Activated B cell treated with CpG ODN at 0.5 μM for 24 hours (primary cell): Measurements from ENCODE around the gene GSK3B. TPM values are rescaled to one million over a fixed set of nuclear protein-coding genes. Genes with fewer than 3 reads are reported as not detected.

ENCODE experiments used
- ATAC-seq: fragments of 200-7000 bp; cut with Tn5 transposase; one replicate; pipeline ENCODE4 v1.10.0; 2021; ENCODE audit warnings: low read depth, mild to moderate bottlenecking, moderate library complexity
- CTCF ChIA-PET: fragments of 350-600 bp; sonication (Branson Sonifier 250); formaldehyde crosslinking; loops from one replicate; lab custom pipeline; 2021; ENCODE audit warnings: antibody characterized with exemption; lab: Charles Lee
- POLR2A ChIA-PET: fragments of 350-600 bp; sonication (Branson Sonifier 250); formaldehyde crosslinking; loops from one replicate; lab custom pipeline; 2021; ENCODE audit warnings: antibody characterized with exemption; lab: Charles Lee
- DNase-seq: peaks from one replicate; pipeline ENCODE4 v3.0.0; 2022
- H3K27ac Mint-ChIP-seq: one replicate; pipeline ENCODE4 v1.8.0; 2020; ENCODE audit warnings: mixed read lengths
- H3K27me3 Mint-ChIP-seq: one replicate; pipeline ENCODE4 v1.8.0; 2021; ENCODE audit warnings: mixed read lengths
- H3K36me3 Mint-ChIP-seq: one replicate; pipeline ENCODE4 v1.8.0; 2021; ENCODE audit warnings: low read depth, mixed read lengths
- H3K4me1 Mint-ChIP-seq: one replicate; pipeline ENCODE4 v1.8.0; 2021; ENCODE audit warnings: mixed read lengths
- H3K4me3 Mint-ChIP-seq: one replicate; pipeline ENCODE4 v1.8.0; 2020; ENCODE audit warnings: mild to moderate bottlenecking, mixed read lengths
- H3K9me3 Mint-ChIP-seq: one replicate; pipeline ENCODE4 v1.8.0; 2020; ENCODE audit warnings: mixed read lengths
- intact Hi-C: fragments of 100-400 bp; cut with micrococcal nuclease; formaldehyde crosslinking; loops from one replicate; pipeline ENCODE4 v1.15.1; 2024
- total RNA-seq: library from RNA; stranded (reverse); gene quantifications from 2 replicates; pipeline ENCODE4 v1.2.3, GENCODE V29; 2022
- TF ChIP-seq, protein P1 (sequence below): fragments of 200-600 bp; IDR thresholded peaks from one replicate; pipeline ENCODE4 v1.8.0; 2022; ENCODE audit warnings: antibody characterized with exemption, mild to moderate bottlenecking

GSK3B gene
- total RNA-seq, 1 donor from 2014 or later, result 35.4 TPM

DNA sequence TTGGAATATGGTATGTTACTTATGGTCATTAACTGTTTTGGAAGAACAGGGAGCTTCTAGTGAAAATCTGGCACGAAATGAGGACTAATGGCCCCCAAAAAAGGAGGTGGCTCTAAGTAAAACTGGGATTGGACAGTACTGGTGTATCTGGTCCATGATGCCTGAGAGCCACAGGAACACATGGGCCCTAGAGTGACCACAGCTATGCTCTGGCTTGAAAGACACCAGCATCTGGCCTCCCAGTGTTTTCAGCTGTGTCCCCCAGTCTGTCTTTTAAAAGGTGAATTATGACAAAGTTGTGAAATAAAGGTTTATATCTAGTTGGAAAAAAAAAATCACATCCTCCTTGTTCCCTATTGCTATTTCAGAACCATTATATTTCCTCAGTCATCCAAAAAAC is 64.5 kb downstream of the GSK3B start:
- intact Hi-C loops, result no loop called here
- no peak for ATAC-seq
- H3K27me3 Mint-ChIP-seq, result no peaks in the 10 kb centered on the region
- peaks cover 49% of the 10 kb centered on the region for H3K4me1 Mint-ChIP-seq
- no peak for DNase-seq
- no peak overlapping the region for H3K27ac Mint-ChIP-seq
- ChIA-PET POLR2A (no interaction called here), CTCF (no interaction called here)
- peaks cover 14% of the 10 kb centered on the region for H3K9me3 Mint-ChIP-seq
- TF ChIP-seq, protein P1, sequence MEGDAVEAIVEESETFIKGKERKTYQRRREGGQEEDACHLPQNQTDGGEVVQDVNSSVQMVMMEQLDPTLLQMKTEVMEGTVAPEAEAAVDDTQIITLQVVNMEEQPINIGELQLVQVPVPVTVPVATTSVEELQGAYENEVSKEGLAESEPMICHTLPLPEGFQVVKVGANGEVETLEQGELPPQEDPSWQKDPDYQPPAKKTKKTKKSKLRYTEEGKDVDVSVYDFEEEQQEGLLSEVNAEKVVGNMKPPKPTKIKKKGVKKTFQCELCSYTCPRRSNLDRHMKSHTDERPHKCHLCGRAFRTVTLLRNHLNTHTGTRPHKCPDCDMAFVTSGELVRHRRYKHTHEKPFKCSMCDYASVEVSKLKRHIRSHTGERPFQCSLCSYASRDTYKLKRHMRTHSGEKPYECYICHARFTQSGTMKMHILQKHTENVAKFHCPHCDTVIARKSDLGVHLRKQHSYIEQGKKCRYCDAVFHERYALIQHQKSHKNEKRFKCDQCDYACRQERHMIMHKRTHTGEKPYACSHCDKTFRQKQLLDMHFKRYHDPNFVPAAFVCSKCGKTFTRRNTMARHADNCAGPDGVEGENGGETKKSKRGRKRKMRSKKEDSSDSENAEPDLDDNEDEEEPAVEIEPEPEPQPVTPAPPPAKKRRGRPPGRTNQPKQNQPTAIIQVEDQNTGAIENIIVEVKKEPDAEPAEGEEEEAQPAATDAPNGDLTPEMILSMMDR, result no peak
- H3K36me3 Mint-ChIP-seq, result peaks cover 15% of the 10 kb centered on the region
- no peak overlapping the region for H3K4me3 Mint-ChIP-seq

DNA sequence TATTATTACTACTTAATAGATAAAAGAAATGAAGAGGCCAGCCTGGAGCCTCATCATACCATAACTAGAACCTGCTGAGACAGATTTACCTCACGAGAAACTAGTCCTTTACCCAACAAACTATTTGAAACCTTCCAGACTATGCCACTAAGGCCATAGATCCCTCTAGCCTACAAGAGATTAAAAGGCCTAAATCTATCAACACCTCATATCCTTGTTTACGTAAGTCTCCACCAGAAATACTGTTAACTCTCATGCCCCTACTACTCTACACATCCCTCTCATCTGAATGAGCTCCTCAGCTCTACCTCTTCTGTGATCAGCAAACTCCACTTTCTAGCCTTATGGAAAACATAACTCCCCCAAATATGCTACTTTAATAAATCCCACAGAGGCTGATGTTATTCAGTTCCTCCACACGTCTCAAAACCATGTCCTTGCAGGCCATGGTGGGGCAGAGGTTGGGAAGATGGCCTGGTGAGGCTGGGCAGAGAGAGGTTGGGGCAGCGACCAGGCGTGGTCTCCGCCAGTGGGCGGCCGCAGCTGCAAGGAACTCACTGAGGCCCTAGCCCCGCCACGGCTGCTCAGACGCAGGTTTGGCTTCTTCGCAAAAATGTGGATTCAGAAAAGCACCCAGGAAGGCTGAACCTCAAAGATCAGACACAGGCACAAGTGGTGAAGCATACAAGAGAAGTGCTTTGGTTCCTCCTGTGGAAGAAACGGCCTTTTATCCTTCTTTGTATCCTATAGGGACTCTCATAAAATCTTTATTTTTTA is 65.8 kb downstream of the GSK3B start:
- Mint-ChIP-seq H3K27me3 (no peaks in the 10 kb centered on the region), H3K9me3 (peaks cover 7% of the 10 kb centered on the region), H3K4me3 (no peak overlapping the region), H3K4me1 (peaks cover 50% of the 10 kb centered on the region), H3K27ac (peak overlapping the region; percentile 5), H3K36me3 (peaks cover 9% of the 10 kb centered on the region)
- ChIA-PET CTCF (no interaction called here), POLR2A (no interaction called here)
- intact Hi-C loops, result no loop called here
- TF ChIP-seq, protein P1, result no peak
- ATAC-seq (no peak), DNase-seq (no peak)

DNA sequence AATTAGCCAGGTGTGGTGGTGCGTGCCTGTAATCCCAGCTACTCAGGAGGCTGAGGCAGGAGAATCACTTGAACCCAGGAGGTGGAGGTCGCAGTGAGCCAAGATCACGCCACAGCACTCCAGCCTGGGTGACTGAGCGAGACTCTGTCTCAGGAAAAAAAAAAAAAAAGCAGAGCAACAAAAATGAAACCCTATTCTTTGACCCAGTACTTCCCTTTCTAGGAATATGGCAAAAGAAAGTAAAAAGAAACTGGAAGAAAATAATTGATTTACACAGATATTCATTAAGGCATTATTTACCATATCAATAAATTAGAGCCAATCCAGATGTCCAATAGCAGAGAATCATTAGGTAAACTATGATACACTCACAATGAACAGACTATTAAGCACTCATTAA is 67.0 kb downstream of the GSK3B start:
- H3K4me3 Mint-ChIP-seq, result no peak overlapping the region
- ATAC-seq, result no peak
- intact Hi-C loops, result no loop called here
- POLR2A ChIA-PET, result interaction anchor here (0.6 kb wide), 1 partner anchor 715 kb away, joined by 8 read pairs; the partner anchor contains the start of genes GTF2E1 and RABL3
- H3K9me3 Mint-ChIP-seq, result no peaks in the 10 kb centered on the region
- no peaks in the 10 kb centered on the region for H3K27me3 Mint-ChIP-seq
- CTCF ChIA-PET, result no interaction called here
- TF ChIP-seq, protein P1, result no peak
- H3K27ac Mint-ChIP-seq, result no peak overlapping the region
- H3K36me3 Mint-ChIP-seq, result peaks cover 6% of the 10 kb centered on the region
- DNase-seq, result no peak
- peaks cover 53% of the 10 kb centered on the region for H3K4me1 Mint-ChIP-seq

DNA sequence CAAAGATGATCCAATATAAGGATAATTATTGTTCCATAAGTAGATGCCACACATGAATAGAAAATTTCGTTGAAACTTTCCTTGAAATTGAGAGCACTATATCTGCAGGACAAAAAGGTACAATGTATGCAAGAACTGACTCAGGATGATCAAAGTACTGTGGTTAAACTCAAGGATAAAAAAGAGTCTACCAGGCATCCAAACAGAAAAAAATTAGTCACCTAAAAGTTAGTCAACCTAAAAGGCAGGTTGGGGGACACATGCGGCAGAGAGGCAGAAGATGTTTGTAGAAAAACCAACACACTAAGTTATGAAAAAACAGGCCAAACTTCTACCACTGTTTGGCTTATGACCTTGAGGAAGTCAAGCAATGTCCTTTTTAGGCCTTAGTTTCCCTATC is 68.7 kb downstream of the GSK3B start:
- H3K4me3 Mint-ChIP-seq, result no peak overlapping the region
- no peak for DNase-seq
- CTCF ChIA-PET, result no interaction called here
- TF ChIP-seq, protein P1, result no peak
- intact Hi-C loops, result no loop called here
- peaks cover 12% of the 10 kb centered on the region for H3K36me3 Mint-ChIP-seq
- no peak overlapping the region for H3K27ac Mint-ChIP-seq
- ATAC-seq, result no peak
- POLR2A ChIA-PET, result no interaction called here
- H3K4me1 Mint-ChIP-seq, result peaks cover 66% of the 10 kb centered on the region
- H3K9me3 Mint-ChIP-seq, result no peaks in the 10 kb centered on the region
- H3K27me3 Mint-ChIP-seq, result no peaks in the 10 kb centered on the region

DNA sequence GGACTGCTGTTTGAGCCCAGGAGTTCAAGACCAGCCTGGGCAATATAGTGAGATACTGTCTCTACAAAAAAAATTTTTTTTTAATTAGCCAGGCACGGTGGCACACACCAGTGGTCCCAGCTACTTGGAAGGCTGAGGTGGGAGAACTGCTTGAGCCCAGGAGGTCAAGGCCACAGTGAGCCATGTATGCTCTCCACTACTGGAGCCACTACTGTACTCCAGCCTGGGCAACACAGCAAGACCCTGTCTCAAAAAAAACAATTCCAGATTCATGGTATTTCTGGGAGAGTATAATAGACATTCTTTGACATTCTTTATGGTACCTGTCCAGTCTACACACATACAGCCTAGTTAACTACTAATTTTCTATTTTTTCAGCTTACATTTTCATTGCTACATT is 70.1 kb downstream of the GSK3B start:
- TF ChIP-seq, protein P1, result no peak
- H3K9me3 Mint-ChIP-seq, result no peaks in the 10 kb centered on the region
- peaks cover 14% of the 10 kb centered on the region for H3K36me3 Mint-ChIP-seq
- CTCF ChIA-PET, result no interaction called here
- POLR2A ChIA-PET, result no interaction called here
- intact Hi-C loops, result no loop called here
- ATAC-seq (no peak), DNase-seq (no peak)
- H3K4me1 Mint-ChIP-seq, result peaks cover 65% of the 10 kb centered on the region
- H3K27ac Mint-ChIP-seq, result no peak overlapping the region
- no peak overlapping the region for H3K4me3 Mint-ChIP-seq
- H3K27me3 Mint-ChIP-seq, result no peaks in the 10 kb centered on the region
